ENCODE measurements around the gene TTLL5.

TTLL5 gene

DNA sequence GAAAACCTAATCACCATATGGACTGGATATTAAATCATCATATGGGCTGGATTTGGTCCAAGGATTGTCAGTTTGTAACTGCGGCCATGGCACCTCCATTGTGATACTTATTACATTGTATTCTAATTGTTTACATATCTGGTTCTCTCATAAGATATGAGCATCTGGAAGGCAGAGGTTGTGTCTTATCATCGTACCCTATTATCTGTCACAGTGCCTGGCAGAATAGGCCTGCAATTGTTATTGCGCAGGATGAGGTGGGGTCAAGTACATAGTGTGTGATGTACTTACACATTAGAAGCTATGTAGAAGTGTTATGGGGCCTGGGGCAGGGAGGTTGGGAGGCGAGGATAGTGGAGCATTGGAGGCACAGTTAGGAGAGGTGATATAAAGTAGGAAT is 329.3 kb downstream of the TTLL5 start:
- no peak for TF ChIP-seq CTCF (conservative IDR thresholded peaks at IDR 0.05)
- H3K27ac ChIP-seq: no peak overlapping the region

- TF ChIP-seq CTCF (conservative IDR thresholded peaks at IDR 0.05): no peak
- H3K27ac ChIP-seq: no peak overlapping the region
Observed at GRCh38 chr14:75991753-75992152, 330.7 kb downstream of the TTLL5 start.

- TF ChIP-seq CTCF (conservative IDR thresholded peaks at IDR 0.05): no peak
- no peak overlapping the region for H3K27ac ChIP-seq
Observed at GRCh38 chr14:75993567-75994041, 332.6 kb downstream of the TTLL5 start.

- no peak for TF ChIP-seq CTCF (conservative IDR thresholded peaks at IDR 0.05)
- H3K27ac ChIP-seq: no peak overlapping the region
Observed at GRCh38 chr14:75995372-75996041, 334.5 kb downstream of the TTLL5 start.

- no peak for TF ChIP-seq CTCF (conservative IDR thresholded peaks at IDR 0.05)
- no peak overlapping the region for H3K27ac ChIP-seq
Observed at GRCh38 chr14:75996488-75996887, 335.4 kb downstream of the TTLL5 start.

DNA sequence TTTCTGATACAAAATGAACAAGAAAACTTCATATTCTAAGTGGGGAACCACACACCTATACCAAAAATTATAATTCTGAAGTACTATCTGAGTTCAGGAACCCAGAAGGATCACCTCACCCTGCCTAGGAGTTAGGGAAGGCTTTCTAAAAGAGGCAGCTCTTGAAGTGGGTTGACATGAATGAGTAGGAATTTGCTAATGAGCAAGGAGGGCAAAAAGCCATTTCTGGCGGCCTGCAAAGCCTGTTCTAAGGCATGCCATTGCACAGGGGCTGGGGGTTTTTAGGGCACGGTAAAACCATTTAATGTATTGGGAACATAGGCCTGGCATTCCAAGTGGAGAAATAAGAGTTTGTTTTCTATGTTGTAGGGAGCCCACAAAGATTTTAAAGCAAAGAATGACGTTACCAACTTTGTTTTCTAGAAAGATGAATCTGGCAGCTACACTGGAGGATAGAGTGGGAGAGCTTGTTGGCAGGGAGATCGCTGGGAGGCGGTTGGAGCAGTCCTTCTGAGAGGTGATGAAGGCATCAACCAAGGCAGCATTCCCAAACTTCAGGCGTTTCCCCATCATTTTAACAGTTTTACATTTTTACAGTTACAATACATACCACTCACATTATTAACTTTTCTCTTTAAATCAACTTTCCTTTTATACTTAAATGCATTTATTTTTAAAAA is 338.6 kb downstream of the TTLL5 start:
- no peak overlapping the region for H3K27ac ChIP-seq
- no peak for TF ChIP-seq CTCF (conservative IDR thresholded peaks at IDR 0.05)

- TF ChIP-seq CTCF (conservative IDR thresholded peaks at IDR 0.05): no peak
- no peak overlapping the region for H3K27ac ChIP-seq
Observed at GRCh38 chr14:76002383-76002782, 341.3 kb downstream of the TTLL5 start.

All from VCaP (cell line).